Keratinocyte (primary cell): Measurements from ENCODE around the gene TMEM40. TPM values are rescaled to one million over a fixed set of nuclear protein-coding genes. Genes with fewer than 3 reads are reported as not detected.
"Not testable (repeated sequence)": the region's sequence is repeated elsewhere in the genome, so short reads cannot be mapped to it uniquely, and the experiment has no call there.

Experiments
- DNase-seq: peaks from one replicate; pipeline ENCODE4 v3.0.0-alpha.2; 2011; ENCODE audit warnings: low read depth, missing footprints, low spot score
- FAIRE-seq: peaks from 2 replicates; lab custom pipeline; 2011; peaks lifted over from hg19 to GRCh38; lab: Jason Lieb, UNC
- H2AFZ ChIP-seq: 2 replicates; pipeline ENCODE4 v1.6.0; 2012; ENCODE audit warnings: low read length, control low read depth, inconsistent platforms; ENCODE audit not compliant: control insufficient read depth
- H3K27ac ChIP-seq: 2 replicates; pipeline ENCODE4 v1.5.1; 2011; ENCODE audit warnings: low read length; ENCODE audit not compliant: control insufficient read depth, insufficient read depth
- H3K27me3 ChIP-seq: 3 replicates; pipeline ENCODE4 v1.6.0; 2011; ENCODE audit warnings: low read length; ENCODE audit not compliant: control insufficient read depth, insufficient read depth; ENCODE audit errors: extremely low read depth
- H3K36me3 ChIP-seq, 2 experiments: 2 replicates in 1 of 2; 3 replicates in 1 of 2; pipeline ENCODE4 v1.5.1; 2011; ENCODE audit warnings: low read length in 2 of 2, mild to moderate bottlenecking in 1 of 2; ENCODE audit not compliant: control insufficient read depth in 2 of 2, insufficient read depth in 2 of 2; ENCODE audit errors: extremely low read depth in 1 of 2
- H3K4me1 ChIP-seq: 3 replicates; pipeline ENCODE4 v1.5.1; 2011; ENCODE audit warnings: low read length; ENCODE audit not compliant: control insufficient read depth, insufficient read depth; ENCODE audit errors: extremely low read depth
- H3K4me2 ChIP-seq: 3 replicates; pipeline ENCODE4 v1.6.0; 2011; ENCODE audit warnings: low read depth, low read length; ENCODE audit not compliant: control insufficient read depth, insufficient read depth; ENCODE audit errors: extremely low read depth
- H3K4me3 ChIP-seq, 3 experiments: fragments of 200-600 bp in 1 of 3; sonication (generic) in 1 of 3; 2 replicates in 2 of 3; 3 replicates in 1 of 3; pipeline ENCODE4 v1.5.1; 2011 to 2016; ENCODE audit warnings: low read length in 3 of 3, mild to moderate bottlenecking in 3 of 3, control low read depth in 2 of 3, inconsistent platforms in 1 of 3, low read depth in 1 of 3, mixed read lengths in 1 of 3, mixed run types in 1 of 3, moderate library complexity in 1 of 3; ENCODE audit not compliant: control insufficient read depth in 2 of 3, insufficient read depth in 2 of 3; ENCODE audit errors: extremely low read depth in 1 of 3
- H3K79me2 ChIP-seq: 2 replicates; pipeline ENCODE4 v1.6.0; 2012; ENCODE audit warnings: low read length; ENCODE audit not compliant: control insufficient read depth, insufficient read depth
- H3K9ac ChIP-seq: 3 replicates; pipeline ENCODE4 v1.6.0; 2011; ENCODE audit warnings: low read length; ENCODE audit not compliant: control insufficient read depth, insufficient read depth; ENCODE audit errors: extremely low read depth
- H3K9me1 ChIP-seq: 3 replicates; pipeline ENCODE4 v1.6.0; 2011; ENCODE audit warnings: low read length; ENCODE audit not compliant: control insufficient read depth, insufficient read depth; ENCODE audit errors: extremely low read depth
- H3K9me3 ChIP-seq: 2 replicates; pipeline ENCODE4 v1.5.1; 2012; ENCODE audit warnings: low read depth, low read length; ENCODE audit not compliant: control insufficient read depth
- H4K20me1 ChIP-seq: 3 replicates; pipeline ENCODE4 v1.6.0; 2011; ENCODE audit warnings: low read length; ENCODE audit not compliant: control insufficient read depth, insufficient read depth; ENCODE audit errors: extremely low read depth
- EZH2 ChIP-seq: IDR thresholded peaks from one replicate; pipeline ENCODE4 v1.6.1; 2012; ENCODE audit warnings: inconsistent platforms, mild to moderate bottlenecking, low read length, moderate library complexity
- dilution Hi-C: fragments of 300-500 bp; cut with MboI; formaldehyde crosslinking; loops from one replicate; pipeline ENCODE4 v1.7.0; 2020; ENCODE audit warnings: low sequenced_read_pairs; ENCODE audit not compliant: extremely low pct_ligation_motif_present
- polyA plus RNA-seq, 5 experiments: library from polyadenylated mRNA; depleted of rRNA in 3 of 5; stranded (reverse) in 3 of 5; stranded (forward) in 1 of 5; unstranded in 1 of 5; fragments of >200 nt; gene quantifications; 1 replicate in 1 of 5; 2 replicates in 3 of 5; 3 replicates in 1 of 5; pipeline versions ENCODE4 v1.2.1 to v1.2.3, GENCODE V29; 2011 to 2012; ENCODE audit warnings: missing spikeins in 2 of 5, low read depth in 1 of 5, low replicate concordance in 1 of 5
- TF ChIP-seq, protein P1 (sequence below), 3 experiments: IDR thresholded peaks in 1 of 3; conservative IDR thresholded peaks in 1 of 3; optimal IDR thresholded peaks in 1 of 3; 2 replicates in 2 of 3; 3 replicates in 1 of 3; pipeline versions ENCODE3 to v1.5.1; 2011; ENCODE audit warnings: low read length in 3 of 3, mild to moderate bottlenecking in 3 of 3, moderate library complexity in 2 of 3, control low read depth in 1 of 3, inconsistent platforms in 1 of 3; ENCODE audit not compliant: insufficient read depth in 2 of 3; ENCODE audit errors: extremely low read depth in 1 of 3

TMEM40 gene
- polyA plus RNA-seq, 1 donor (not counting 4 experiments of a cell fraction or from before 2014, with no cell fraction given), result 311 TPM

DNA sequence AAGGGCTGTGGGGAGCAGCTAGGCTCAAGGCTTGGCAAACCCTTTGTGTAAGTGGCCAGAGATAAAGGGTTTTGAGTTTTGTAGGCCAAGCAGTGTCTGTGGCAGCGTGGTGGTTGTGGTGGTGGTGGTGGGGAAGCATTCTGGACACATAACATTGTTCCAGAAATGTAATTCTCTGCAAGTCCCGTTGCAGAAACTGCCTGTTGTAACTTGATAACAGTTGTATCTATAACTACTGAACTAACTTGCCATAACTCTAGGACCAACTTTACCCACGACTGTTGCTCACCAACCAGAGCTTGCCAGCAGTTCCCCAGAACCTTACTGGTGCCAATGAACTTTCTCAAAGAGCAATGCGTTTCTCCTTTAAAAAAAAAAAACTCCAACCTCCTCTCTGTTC is 18.1 kb upstream of the TMEM40 start:
- no peak overlapping the region for H2AFZ ChIP-seq
- dilution Hi-C loops, result no loop called here
- H3K4me1 ChIP-seq, result no peaks in the 10 kb centered on the region
- no peak overlapping the region for H3K4me3 ChIP-seq
- no peaks in the 10 kb centered on the region for H3K9me1 ChIP-seq
- TF ChIP-seq EZH2, result no peak
- TF ChIP-seq, protein P1, sequence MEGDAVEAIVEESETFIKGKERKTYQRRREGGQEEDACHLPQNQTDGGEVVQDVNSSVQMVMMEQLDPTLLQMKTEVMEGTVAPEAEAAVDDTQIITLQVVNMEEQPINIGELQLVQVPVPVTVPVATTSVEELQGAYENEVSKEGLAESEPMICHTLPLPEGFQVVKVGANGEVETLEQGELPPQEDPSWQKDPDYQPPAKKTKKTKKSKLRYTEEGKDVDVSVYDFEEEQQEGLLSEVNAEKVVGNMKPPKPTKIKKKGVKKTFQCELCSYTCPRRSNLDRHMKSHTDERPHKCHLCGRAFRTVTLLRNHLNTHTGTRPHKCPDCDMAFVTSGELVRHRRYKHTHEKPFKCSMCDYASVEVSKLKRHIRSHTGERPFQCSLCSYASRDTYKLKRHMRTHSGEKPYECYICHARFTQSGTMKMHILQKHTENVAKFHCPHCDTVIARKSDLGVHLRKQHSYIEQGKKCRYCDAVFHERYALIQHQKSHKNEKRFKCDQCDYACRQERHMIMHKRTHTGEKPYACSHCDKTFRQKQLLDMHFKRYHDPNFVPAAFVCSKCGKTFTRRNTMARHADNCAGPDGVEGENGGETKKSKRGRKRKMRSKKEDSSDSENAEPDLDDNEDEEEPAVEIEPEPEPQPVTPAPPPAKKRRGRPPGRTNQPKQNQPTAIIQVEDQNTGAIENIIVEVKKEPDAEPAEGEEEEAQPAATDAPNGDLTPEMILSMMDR (optimal IDR thresholded peaks at IDR 0.05 in 1 of 3, IDR thresholded peaks at IDR 0.05 in 1 of 3, conservative IDR thresholded peaks at IDR 0.05 in 1 of 3; ENCODE audit: extremely low read depth in 1 of 3, insufficient read depth in 2 of 3, low read length in 3 of 3), result no peak
- H3K27ac ChIP-seq, result no peak overlapping the region
- H4K20me1 ChIP-seq, result no peaks in the 10 kb centered on the region
- H3K79me2 ChIP-seq, result no peaks in the 10 kb centered on the region
- H3K36me3 ChIP-seq, result no peaks in the 10 kb centered on the region
- no peak overlapping the region for H3K9ac ChIP-seq
- no peaks in the 10 kb centered on the region for H3K27me3 ChIP-seq
- FAIRE-seq, result no peak
- H3K4me2 ChIP-seq, result no peak overlapping the region
- DNase-seq, result no peak
- H3K9me3 ChIP-seq, result no peaks in the 10 kb centered on the region

DNA sequence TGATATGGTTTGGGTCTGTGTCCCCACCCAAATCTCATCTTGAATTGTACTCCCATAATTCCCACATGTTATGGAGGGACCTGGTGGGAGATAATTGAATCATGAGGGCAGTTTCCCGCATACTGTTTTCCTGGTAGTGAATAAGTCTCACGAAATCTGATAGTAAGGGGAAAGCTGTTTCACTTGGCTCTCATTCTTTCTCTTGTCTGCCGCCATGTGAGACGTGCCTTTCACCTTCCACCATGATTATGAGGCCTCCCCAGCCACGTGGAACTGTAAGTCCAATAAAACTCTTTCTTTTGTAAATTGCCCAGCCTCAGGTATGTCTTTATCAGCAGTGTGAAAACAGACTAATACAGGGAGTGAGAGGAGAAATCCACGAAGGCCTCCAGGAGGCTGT is 16.9 kb upstream of the TMEM40 start:
- H4K20me1 ChIP-seq, H3K27ac ChIP-seq, H3K79me2 ChIP-seq: not testable (repeated sequence)

DNA sequence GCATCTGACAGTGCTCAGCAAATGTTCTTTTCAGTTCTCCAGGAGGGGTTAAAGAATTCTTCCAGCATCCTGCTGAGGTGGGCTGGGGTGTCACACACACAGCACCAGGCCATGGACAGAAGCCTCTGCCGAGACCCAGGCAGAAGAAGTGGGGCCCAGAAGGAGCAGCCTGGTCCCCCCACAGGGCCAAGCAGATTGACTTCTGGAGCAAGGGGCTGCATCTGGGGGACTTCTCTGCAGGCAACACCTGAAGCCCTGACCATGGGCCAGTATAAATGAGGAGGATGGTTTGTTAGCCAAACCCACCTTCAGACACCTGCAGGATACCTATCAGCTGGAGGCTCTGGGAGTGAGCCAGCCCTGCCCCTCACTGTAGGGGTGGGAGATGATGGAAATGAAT is 16.2 kb upstream of the TMEM40 start:
- Histone ChIP-seq H3K9me3 (no peaks in the 10 kb centered on the region), H3K4me2 (no peak overlapping the region), H3K4me3 (no peak overlapping the region), H3K27me3 (no peaks in the 10 kb centered on the region), H3K27ac (no peak overlapping the region), H3K79me2 (no peaks in the 10 kb centered on the region), H3K36me3 (no peaks in the 10 kb centered on the region), H2AFZ (no peak overlapping the region), H3K9me1 (no peaks in the 10 kb centered on the region), H4K20me1 (no peaks in the 10 kb centered on the region), H3K4me1 (no peaks in the 10 kb centered on the region), H3K9ac (no peak overlapping the region)
- dilution Hi-C loops, result no loop called here
- DNase-seq, result no peak
- TF ChIP-seq EZH2, result no peak
- TF ChIP-seq, protein P1 (optimal IDR thresholded peaks at IDR 0.05 in 1 of 3, IDR thresholded peaks at IDR 0.05 in 1 of 3, conservative IDR thresholded peaks at IDR 0.05 in 1 of 3; ENCODE audit: extremely low read depth in 1 of 3, insufficient read depth in 2 of 3, low read length in 3 of 3), result no peak
- no peak for FAIRE-seq

More for the DNA sequence above, 16.9 kb upstream of the TMEM40 start:
- H3K4me2 ChIP-seq, dilution Hi-C loops, DNase-seq, H3K9me3 ChIP-seq, H3K4me3 ChIP-seq, H3K9me1 ChIP-seq, H3K36me3 ChIP-seq, H3K27me3 ChIP-seq, H2AFZ ChIP-seq, H3K9ac ChIP-seq, H3K4me1 ChIP-seq, FAIRE-seq: not testable (repeated sequence)
